Mesendoderm (in vitro differentiated cells): ENCODE data around the gene MINK1.

Experiments
- DNase-seq: peaks from one replicate; pipeline ENCODE4 v3.0.0; 2013
- H2AK5ac ChIP-seq: 2 replicates; pipeline ENCODE4 v1.6.1; 2013; ENCODE audit warnings: low read length, inconsistent platforms
- H2BK120ac ChIP-seq: 2 replicates; pipeline ENCODE4 v1.6.1; 2013; ENCODE audit warnings: low read depth, mild to moderate bottlenecking, low read length, moderate library complexity, mixed read lengths
- H2BK15ac ChIP-seq: replicated peaks from 2 replicates; pipeline ENCODE4 v1.6.1; 2013; ENCODE audit warnings: low read depth, mild to moderate bottlenecking, moderate library complexity
- H2BK5ac ChIP-seq: 2 replicates; pipeline ENCODE4 v1.6.1; 2013; ENCODE audit warnings: low read length, inconsistent platforms
- H3K18ac ChIP-seq: 2 replicates; pipeline ENCODE4 v1.6.1; 2013; ENCODE audit warnings: mild to moderate bottlenecking, low read length, mixed read lengths
- H3K23ac ChIP-seq: one replicate; pipeline ENCODE4 v1.6.1; 2013; ENCODE audit warnings: low read length
- H3K27ac ChIP-seq: 2 replicates; pipeline ENCODE4 v1.5.1; 2013; ENCODE audit warnings: low read depth, mild to moderate bottlenecking, inconsistent platforms, low read length, moderate library complexity
- H3K27me3 ChIP-seq: 2 replicates; pipeline ENCODE4 v1.6.1; 2013; ENCODE audit warnings: low read length, control low read depth, mild to moderate bottlenecking, inconsistent platforms; ENCODE audit not compliant: insufficient read depth, poor library complexity
- H3K36me3 ChIP-seq: 2 replicates; pipeline ENCODE4 v1.6.1; 2013; ENCODE audit warnings: low read length, inconsistent platforms; ENCODE audit not compliant: control insufficient read depth, insufficient read depth
- H3K4ac ChIP-seq: one replicate; pipeline ENCODE4 v1.6.1; 2013; ENCODE audit warnings: low read depth, mild to moderate bottlenecking, low read length, moderate library complexity
- H3K4me1 ChIP-seq: 2 replicates; pipeline ENCODE4 v1.6.1; 2013; ENCODE audit warnings: low read depth, low read length, inconsistent platforms; ENCODE audit not compliant: control insufficient read depth
- H3K4me2 ChIP-seq: 2 replicates; pipeline ENCODE4 v1.6.1; 2013; ENCODE audit warnings: low read length
- H3K4me3 ChIP-seq: 2 replicates; pipeline ENCODE4 v1.5.1; 2013; ENCODE audit warnings: mild to moderate bottlenecking, low read length
- H3K56ac ChIP-seq: one replicate; pipeline ENCODE4 v1.6.1; 2013; ENCODE audit warnings: low read length
- H3K79me1 ChIP-seq: 2 replicates; pipeline ENCODE4 v1.6.1; 2013; ENCODE audit warnings: low read length, inconsistent platforms
- H3K79me2 ChIP-seq: 2 replicates; pipeline ENCODE4 v1.6.1; 2013; ENCODE audit warnings: mild to moderate bottlenecking, low read length; ENCODE audit not compliant: control insufficient read depth, insufficient read depth
- H3K9ac ChIP-seq: 2 replicates; pipeline ENCODE4 v1.6.1; 2013; ENCODE audit warnings: low read length, inconsistent platforms
- H4K5ac ChIP-seq: one replicate; pipeline ENCODE4 v1.6.1; 2013; ENCODE audit warnings: low read length
- H4K8ac ChIP-seq: one replicate; pipeline ENCODE4 v1.6.1; 2013; ENCODE audit warnings: low read depth, mild to moderate bottlenecking, control low read depth, low read length, moderate library complexity
- WGBS: extraction: QIAGEN DNeasy Blood & Tissue Kit; methylation state at CpG from one replicate; pipeline ENCODE4 v1.1.7; 2013; ENCODE audit warnings: low lambda C conversion rate, missing lambda C conversion rate; ENCODE audit not compliant: insufficient coverage; ENCODE audit errors: extremely low coverage; 5-methylcytosine and 5-hydroxymethylcytosine counted together

MINK1 gene

DNA sequence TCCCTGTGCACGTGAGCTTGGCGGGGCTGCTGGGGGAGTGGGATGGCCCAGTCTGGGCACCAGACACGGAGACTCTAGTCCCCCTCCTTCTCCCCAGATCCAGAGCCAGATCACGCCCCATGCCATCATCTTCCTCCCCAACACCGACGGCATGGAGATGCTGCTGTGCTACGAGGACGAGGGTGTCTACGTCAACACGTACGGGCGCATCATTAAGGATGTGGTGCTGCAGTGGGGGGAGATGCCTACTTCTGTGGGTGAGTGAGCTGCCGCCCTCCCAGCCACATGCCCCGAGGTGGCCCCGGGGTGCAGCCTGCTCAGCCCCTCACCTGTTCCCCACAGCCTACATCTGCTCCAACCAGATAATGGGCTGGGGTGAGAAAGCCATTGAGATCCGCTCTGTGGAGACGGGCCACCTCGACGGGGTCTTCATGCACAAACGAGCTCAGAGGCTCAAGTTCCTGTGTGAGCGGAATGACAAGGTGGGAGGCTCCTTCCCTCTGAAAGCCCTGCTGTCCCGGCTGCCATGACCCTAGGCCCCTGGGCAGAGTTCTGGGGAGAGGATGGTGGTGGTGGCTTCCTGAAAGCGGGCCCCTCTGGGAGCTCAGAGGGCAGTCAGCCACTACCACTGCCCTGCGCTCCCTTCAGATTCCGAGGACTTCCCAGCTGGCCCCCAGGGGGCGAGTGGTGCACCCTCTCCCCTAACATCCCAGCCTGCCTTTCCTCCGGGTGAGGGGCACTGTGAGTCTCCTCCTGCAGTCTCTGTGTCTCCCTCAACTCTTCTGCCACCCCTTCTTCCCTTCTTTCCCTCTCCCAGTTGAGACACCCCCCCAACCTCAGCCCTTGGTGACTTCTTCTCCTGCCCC, 63.4 kb downstream of the MINK1 start:
- Histone ChIP-seq H3K9ac (no peak overlapping the region), H2BK120ac (no peak overlapping the region), H3K18ac (no peak overlapping the region), H4K8ac (no peak overlapping the region), H2AK5ac (no peak overlapping the region), H3K23ac (no peak overlapping the region), H3K56ac (no peak overlapping the region), H2BK5ac (no peak overlapping the region), H3K36me3 (peaks cover 4% of the 10 kb centered on the region), H3K4me2 (no peak overlapping the region), H3K79me2 (no peaks in the 10 kb centered on the region), H4K5ac (no peak overlapping the region), H3K27ac (no peak overlapping the region), H3K27me3 (no peaks in the 10 kb centered on the region), H3K4me1 (no peaks in the 10 kb centered on the region), H2BK15ac (no peak overlapping the region), H3K4me3 (no peak overlapping the region), H3K4ac (no peak overlapping the region), H3K79me1 (no peaks in the 10 kb centered on the region)
- DNase-seq = no peak
- WGBS = no CpG with 5 or more reads among the region's 27 CpGs

DNA sequence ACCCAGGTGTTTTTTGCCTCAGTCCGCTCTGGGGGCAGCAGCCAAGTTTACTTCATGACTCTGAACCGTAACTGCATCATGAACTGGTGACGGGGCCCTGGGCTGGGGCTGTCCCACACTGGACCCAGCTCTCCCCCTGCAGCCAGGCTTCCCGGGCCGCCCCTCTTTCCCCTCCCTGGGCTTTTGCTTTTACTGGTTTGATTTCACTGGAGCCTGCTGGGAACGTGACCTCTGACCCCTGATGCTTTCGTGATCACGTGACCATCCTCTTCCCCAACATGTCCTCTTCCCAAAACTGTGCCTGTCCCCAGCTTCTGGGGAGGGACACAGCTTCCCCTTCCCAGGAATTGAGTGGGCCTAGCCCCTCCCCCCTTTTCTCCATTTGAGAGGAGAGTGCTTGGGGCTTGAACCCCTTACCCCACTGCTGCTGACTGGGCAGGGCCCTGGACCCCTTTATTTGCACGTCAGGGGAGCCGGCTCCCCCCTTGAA, 64.1 kb downstream of the MINK1 start:
- Histone ChIP-seq H3K9ac (no peak overlapping the region), H3K27me3 (no peaks in the 10 kb centered on the region), H2AK5ac (no peak overlapping the region), H2BK120ac (no peak overlapping the region), H2BK5ac (no peak overlapping the region), H3K4me3 (no peak overlapping the region), H3K27ac (no peak overlapping the region), H3K4me1 (no peaks in the 10 kb centered on the region), H3K18ac (no peak overlapping the region), H2BK15ac (no peak overlapping the region), H3K79me2 (no peaks in the 10 kb centered on the region), H4K8ac (no peak overlapping the region), H3K56ac (no peak overlapping the region), H3K4ac (no peak overlapping the region), H3K36me3 (peaks cover 4% of the 10 kb centered on the region), H3K79me1 (no peaks in the 10 kb centered on the region), H3K23ac (no peak overlapping the region), H3K4me2 (no peak overlapping the region), H4K5ac (no peak overlapping the region)
- no CpG with 5 or more reads among the region's 10 CpGs for WGBS
- no peak for DNase-seq

DNA sequence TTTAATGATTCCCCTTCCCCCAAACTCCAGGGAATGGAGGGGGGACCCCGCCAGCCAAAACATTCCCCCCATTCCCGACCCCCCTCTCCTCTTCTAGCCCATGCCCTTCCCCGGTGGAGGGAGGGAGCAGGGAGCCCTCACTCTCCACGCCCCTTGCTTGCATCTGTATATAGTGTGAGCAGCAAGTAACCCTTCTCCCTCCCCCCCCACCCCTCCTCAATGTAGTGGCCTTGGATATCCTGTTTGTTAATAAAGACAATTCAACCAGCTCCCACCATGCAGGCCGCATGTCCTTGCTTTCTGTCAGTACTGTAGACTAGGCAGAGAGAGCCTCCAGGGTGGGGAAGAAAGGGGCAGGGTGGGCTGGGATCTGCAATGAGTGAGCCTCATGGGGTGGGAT, 64.6 kb downstream of the MINK1 start:
- Histone ChIP-seq H3K36me3 (peaks cover 2% of the 10 kb centered on the region), H2BK15ac (no peak overlapping the region), H3K4me2 (no peak overlapping the region), H3K79me1 (no peaks in the 10 kb centered on the region), H3K56ac (no peak overlapping the region), H4K8ac (no peak overlapping the region), H2BK5ac (no peak overlapping the region), H3K27ac (no peak overlapping the region), H2BK120ac (no peak overlapping the region), H3K4me3 (no peak overlapping the region), H3K4ac (no peak overlapping the region), H3K18ac (no peak overlapping the region), H4K5ac (no peak overlapping the region), H3K9ac (no peak overlapping the region), H3K79me2 (no peaks in the 10 kb centered on the region), H3K27me3 (no peaks in the 10 kb centered on the region), H3K23ac (no peak overlapping the region), H3K4me1 (no peaks in the 10 kb centered on the region), H2AK5ac (no peak overlapping the region)
- WGBS = no CpG with 5 or more reads among the region's 5 CpGs
- DNase-seq = no peak

DNA sequence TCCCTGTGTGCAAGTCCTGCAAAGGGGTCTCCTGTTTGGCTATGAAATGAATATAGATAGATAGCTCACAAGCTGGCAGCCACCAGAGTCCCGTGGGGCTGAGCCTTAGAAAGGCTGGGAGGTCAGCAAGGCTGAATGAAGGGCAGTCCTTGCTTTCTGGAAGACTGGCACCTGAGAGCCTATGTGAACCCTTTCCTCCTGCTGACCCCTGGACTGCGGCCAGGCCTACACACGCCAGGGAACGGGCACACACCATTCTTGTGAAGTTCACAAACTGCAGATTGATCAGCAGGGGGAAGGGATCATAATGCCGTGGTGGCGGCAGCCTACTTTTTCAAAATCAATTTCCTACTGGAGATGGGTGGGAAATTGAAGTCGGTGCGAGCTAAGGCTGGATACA, 65.2 kb downstream of the MINK1 start:
- no peak overlapping the region for H2BK5ac ChIP-seq
- no peak overlapping the region for H2BK120ac ChIP-seq
- no peak overlapping the region for H3K23ac ChIP-seq
- H4K8ac ChIP-seq = no peak overlapping the region
- no peak overlapping the region for H3K4ac ChIP-seq
- no peaks in the 10 kb centered on the region for H3K79me1 ChIP-seq
- no CpG with 5 or more reads among the region's 8 CpGs for WGBS
- no peak overlapping the region for H3K18ac ChIP-seq
- no peaks in the 10 kb centered on the region for H3K4me1 ChIP-seq
- no peak overlapping the region for H4K5ac ChIP-seq
- no peak overlapping the region for H3K4me3 ChIP-seq
- H2AK5ac ChIP-seq = no peak overlapping the region
- H3K36me3 ChIP-seq = peaks cover 2% of the 10 kb centered on the region
- H3K4me2 ChIP-seq = no peak overlapping the region
- H3K9ac ChIP-seq = no peak overlapping the region
- no peak overlapping the region for H2BK15ac ChIP-seq
- H3K79me2 ChIP-seq = no peaks in the 10 kb centered on the region
- DNase-seq = no peak
- H3K27ac ChIP-seq = no peak overlapping the region
- no peak overlapping the region for H3K56ac ChIP-seq
- H3K27me3 ChIP-seq = no peaks in the 10 kb centered on the region

DNA sequence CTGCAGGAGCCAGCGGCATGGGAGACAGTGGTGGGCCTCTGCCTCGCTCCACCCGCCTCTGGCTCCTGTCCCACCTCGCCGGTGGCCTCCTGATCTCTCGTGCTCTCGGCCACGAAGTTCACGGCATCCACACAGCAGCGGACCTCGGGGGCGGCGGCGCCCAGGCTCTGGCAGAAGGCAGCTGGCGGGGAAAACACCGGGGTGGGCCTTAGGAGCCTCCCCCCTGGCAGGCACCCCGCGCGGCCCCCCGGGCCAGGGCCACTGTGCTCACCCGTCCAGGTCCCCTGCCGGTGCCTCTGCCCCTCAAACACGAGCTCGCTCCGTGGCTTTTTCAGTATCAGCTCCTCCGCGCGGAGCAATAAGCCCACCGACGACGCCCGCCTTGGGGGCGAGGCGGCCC, 65.8 kb downstream of the MINK1 start:
- no peaks in the 10 kb centered on the region for H3K79me2 ChIP-seq
- H3K4me3 ChIP-seq = no peak overlapping the region
- peaks cover 2% of the 10 kb centered on the region for H3K36me3 ChIP-seq
- no CpG with 5 or more reads among the region's 34 CpGs for WGBS
- no peak overlapping the region for H3K4me2 ChIP-seq
- no peak overlapping the region for H2AK5ac ChIP-seq
- H3K23ac ChIP-seq = no peak overlapping the region
- H4K5ac ChIP-seq = no peak overlapping the region
- H2BK5ac ChIP-seq = no peak overlapping the region
- H2BK120ac ChIP-seq = no peak overlapping the region
- H3K4me1 ChIP-seq = no peaks in the 10 kb centered on the region
- H3K56ac ChIP-seq = no peak overlapping the region
- H3K9ac ChIP-seq = no peak overlapping the region
- no peaks in the 10 kb centered on the region for H3K79me1 ChIP-seq
- H3K27ac ChIP-seq = no peak overlapping the region
- H2BK15ac ChIP-seq = no peak overlapping the region
- H3K4ac ChIP-seq = no peak overlapping the region
- no peak overlapping the region for H3K18ac ChIP-seq
- no peaks in the 10 kb centered on the region for H3K27me3 ChIP-seq
- no peak for DNase-seq
- no peak overlapping the region for H4K8ac ChIP-seq
